HG03025 (cell line): ENCODE measurements around the gene LEPR.

Experiments
- ATAC-seq: cut with Tn5 transposase; IDR thresholded peaks from one replicate; pipeline ENCODE4 v1.9.1; 2021; ENCODE audit warnings: mild to moderate bottlenecking, moderate library complexity; ENCODE audit not compliant: unreplicated experiment, low FRiP score

The LEPR gene

GRCh38 chr1:65412256-65412983, 8.0 kb upstream of the LEPR start:
- no peak for ATAC-seq

DNA sequence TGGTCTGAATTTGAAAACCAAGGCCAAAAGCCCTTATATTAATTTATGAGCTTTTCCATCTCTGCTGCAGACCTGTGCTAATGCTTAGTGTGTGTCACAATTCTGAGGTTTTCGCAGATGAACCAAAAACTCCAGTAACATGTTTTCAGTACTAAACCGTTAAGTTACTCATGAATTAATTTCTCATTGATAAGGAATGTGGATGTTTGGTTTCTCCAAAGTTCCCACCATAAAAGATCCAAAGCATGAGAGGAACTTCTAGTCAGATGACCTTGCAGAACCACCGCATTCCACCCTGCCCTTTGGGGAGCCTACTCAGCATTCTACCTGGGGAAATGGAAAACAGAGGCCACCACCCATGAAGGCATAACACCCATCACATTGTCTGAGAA, 7.5 kb upstream of the LEPR start:
- ATAC-seq = no peak

DNA sequence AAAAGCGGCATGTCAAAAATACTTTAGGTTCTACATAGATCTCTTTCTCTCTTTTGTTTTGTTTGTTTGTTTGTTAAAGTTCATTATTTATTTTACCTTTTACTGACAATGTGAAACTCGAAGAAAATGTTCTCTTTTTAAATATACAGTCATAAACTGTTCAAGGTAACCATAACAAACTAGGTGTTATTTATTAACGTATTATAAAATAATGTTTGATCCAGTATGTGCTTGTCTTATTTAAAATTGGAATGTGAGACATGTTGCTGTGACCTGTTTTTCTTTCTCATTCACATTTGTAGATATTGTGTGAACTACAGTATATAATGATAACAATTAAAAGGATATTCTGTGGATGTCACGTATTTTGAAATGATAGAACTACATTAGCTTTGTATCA, 5.9 kb upstream of the LEPR start:
- ATAC-seq = no peak

GRCh38 chr1:65416767-65417166, 3.7 kb upstream of the LEPR start:
- ATAC-seq = no peak

DNA sequence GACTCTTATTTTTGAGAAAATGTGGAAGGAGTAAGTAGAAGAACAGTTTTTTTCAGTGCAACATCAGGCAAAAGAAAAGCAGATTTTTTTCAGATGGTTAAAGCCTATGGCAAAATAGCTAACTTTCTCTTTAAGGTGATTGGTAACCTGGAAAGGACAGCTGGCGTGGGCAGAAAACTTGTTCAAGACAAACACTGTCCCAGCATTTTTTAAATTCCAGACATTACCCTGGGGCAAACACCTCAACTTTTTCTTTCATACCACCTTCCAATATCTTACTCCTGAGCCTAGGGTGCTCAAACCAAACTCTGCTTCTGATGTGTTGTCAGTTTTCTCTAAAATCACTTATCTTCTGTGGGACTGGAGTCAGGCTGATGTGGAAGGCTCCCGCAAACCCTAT, 2.7 kb upstream of the LEPR start:
- no peak for ATAC-seq

- ATAC-seq = no peak
Measured at GRCh38 chr1:65418522-65419185, 1.8 kb upstream of the LEPR start.

GRCh38 chr1:65419681-65420589, 533 bp upstream of the LEPR start:
- ATAC-seq = peak; percentile 93

- ATAC-seq = no peak
Measured at GRCh38 chr1:65421351-65422025, 1.0 kb downstream of the LEPR start.

DNA sequence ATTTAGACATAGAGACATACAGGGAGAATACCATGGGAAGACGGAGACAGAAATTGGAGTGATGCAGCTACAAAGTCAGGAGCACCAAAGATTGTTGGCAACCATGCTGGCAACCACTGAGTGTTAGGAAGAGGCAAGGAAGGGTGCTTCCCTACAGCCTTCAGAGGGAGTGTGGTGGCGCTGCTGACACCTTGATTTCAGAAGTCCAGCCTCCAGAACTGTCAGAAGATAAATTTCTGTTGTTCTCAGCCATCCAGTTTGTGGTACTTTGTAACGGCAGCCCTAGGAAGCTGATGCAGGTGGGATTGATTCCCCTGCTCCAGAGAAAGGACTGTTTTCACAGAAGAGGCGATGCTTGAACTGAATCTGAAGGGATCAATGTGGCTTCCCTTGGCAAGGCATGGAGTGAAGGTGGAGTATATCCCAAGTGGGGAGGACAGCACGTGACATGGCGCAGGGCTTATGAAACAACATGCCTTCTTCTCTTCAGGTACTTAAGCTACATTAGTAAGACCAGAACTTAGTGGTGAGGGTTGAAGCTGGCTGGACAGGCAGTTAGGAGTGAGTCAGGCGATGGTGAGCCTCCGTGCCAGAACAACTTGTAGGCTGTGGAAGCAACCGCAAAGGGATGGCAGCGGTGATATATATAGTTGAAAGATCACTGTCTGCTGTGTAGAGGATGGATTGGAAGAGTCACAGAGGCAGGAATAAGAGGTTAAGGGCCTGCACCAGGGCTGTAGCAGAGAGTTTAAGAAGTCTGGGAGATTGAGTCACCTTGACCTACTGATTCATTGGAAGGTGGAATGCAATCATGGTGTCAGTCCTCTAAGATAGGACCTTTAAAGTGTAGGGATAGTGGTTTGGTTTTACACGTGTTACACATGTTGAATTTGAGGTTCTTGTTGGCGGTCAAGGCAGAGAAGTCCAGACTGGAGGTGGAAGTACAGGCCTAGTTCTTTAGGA, 2.1 kb downstream of the LEPR start:
- ATAC-seq = no peak

GRCh38 chr1:65423884-65424572, 3.6 kb downstream of the LEPR start:
- ATAC-seq = no peak

- no peak for ATAC-seq
Measured at GRCh38 chr1:65424573-65424889, 4.1 kb downstream of the LEPR start.

DNA sequence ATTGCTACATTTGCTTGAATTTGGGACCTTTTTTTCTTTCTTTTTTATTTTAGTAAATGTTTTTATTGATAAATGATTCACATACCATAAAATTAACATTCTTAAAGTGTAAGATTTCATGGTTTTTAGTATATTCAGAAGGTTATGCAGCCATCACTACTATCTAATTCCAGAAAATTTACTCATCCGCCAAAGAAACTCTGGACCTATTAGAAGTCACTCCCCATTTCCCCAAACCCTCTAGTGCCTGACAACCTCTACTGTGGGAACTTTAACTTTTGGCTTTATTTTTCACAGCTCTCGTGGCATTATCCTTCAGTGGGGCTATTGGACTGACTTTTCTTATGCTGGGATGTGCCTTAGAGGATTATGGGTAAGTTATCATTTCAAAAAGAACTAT, 4.5 kb downstream of the LEPR start:
- ATAC-seq = no peak

DNA sequence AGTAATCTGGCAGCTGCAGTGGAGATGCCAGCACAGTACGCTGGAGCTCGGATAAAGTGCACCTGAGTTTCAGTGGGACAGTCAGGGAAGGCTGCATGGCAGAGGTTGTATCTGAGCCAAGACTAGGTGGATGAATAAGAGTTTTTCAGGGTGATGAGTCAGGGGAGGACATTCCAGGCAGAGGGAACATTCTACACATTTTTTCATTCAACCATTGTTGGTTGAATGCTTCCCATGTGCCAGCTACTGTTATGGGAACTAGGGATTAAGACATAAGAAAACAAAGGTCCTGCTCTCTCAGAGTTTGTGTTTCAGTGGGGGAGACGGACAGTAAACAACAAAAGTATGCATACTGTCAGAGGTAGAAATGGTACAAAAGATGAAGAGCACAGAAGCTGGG, 5.2 kb downstream of the LEPR start:
- ATAC-seq = no peak

- ATAC-seq = no peak
Measured at GRCh38 chr1:65429078-65429477, 8.6 kb downstream of the LEPR start.

DNA sequence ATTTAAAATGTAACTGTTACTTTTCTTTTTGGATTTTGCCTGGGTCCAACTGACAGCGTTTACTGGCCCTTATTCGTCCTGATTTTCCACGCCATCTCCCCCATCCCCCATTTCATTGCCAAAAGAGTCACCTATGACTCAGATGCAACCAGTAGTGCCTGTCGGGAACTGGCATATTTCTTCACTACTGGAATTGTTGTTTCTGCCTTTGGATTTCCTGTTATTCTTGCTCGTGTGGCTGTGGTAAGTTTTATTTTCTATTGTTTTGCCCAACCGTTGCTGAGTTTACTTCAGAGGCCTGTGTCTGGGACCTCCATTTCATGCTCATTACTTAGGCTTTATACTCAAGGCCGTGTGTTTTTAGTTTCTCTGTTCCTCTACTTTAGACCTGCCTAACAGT, 9.3 kb downstream of the LEPR start:
- no peak for ATAC-seq

GRCh38 chr1:65431111-65431705, 10.7 kb downstream of the LEPR start:
- ATAC-seq = no peak

GRCh38 chr1:65432918-65433317, 12.4 kb downstream of the LEPR start:
- no peak for ATAC-seq

- ATAC-seq = no peak
Measured at GRCh38 chr1:65434255-65434654, 13.8 kb downstream of the LEPR start.

DNA sequence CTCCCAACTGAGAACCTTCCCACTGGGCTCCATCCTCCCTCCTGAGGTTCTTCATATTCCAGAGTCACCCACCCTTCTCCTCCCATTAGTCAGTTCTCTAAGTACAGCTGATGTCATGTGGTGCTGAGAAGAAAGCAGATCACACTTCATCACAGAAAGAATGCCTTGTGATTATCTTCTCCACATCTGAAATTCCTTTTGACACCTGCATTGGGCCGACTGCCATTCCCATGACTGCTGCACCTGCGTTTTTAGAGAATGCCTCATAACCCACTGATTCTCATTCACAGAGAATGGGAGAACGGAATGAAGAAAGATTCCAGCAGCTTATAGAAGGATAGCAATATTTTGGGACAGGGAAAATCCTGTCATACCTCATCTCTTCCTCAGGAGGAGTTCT, 14.3 kb downstream of the LEPR start:
- no peak for ATAC-seq
